HepG2 (cell line): Measurements from ENCODE around the gene ADAR. TPM values are rescaled to one million over a fixed set of nuclear protein-coding genes. Genes with fewer than 3 reads are reported as not detected.

Source experiments
- ARID5B ChIP-seq: IDR thresholded peaks from 2 replicates; pipeline ENCODE4 v1.4.0; 2020; ENCODE audit warnings: mild to moderate bottlenecking, missing genetic modification reagents
- EHMT2 ChIP-seq: fragments of 200-600 bp; sonication (generic); IDR thresholded peaks from 2 replicates; pipeline ENCODE4 v1.7.0; 2017; ENCODE audit warnings: antibody characterized with exemption, low read depth, low read length, borderline replicate concordance
- FLYWCH1 ChIP-seq: sonication (generic); formaldehyde crosslinking; IDR thresholded peaks from 2 replicates; pipeline ENCODE4 v1.8.1; 2023; ENCODE audit warnings: mild to moderate bottlenecking, missing genetic modification reagents
- HIVEP1 ChIP-seq: sonication (generic); formaldehyde crosslinking; IDR thresholded peaks from 2 replicates; pipeline ENCODE4 v1.4.0; 2020; ENCODE audit warnings: mild to moderate bottlenecking, missing genetic modification reagents
- JDP2 ChIP-seq: sonication (generic); formaldehyde crosslinking; IDR thresholded peaks from 2 replicates; pipeline ENCODE4 v1.8.1; 2022; ENCODE audit warnings: missing genetic modification reagents, borderline replicate concordance
- SOX6 ChIP-seq, 2 experiments: fragments of 450-650 bp in 1 of 2; sonication (generic) in 1 of 2; formaldehyde crosslinking in 1 of 2; IDR thresholded peaks; 2 replicates each; pipeline versions ENCODE4 v1.4.0 to v1.6.1; 2017 to 2020; ENCODE audit warnings: antibody characterized with exemption in 1 of 2, mild to moderate bottlenecking in 1 of 2, missing genetic modification reagents in 1 of 2
- ZIK1 ChIP-seq: sonication (generic); formaldehyde crosslinking; IDR thresholded peaks from 2 replicates; pipeline ENCODE4 v1.5.0; 2020; ENCODE audit warnings: mild to moderate bottlenecking, low read depth, missing genetic modification reagents, borderline replicate concordance
- ZNF251 ChIP-seq: sonication (generic); formaldehyde crosslinking; IDR thresholded peaks from 2 replicates; pipeline ENCODE4 v1.9.0; 2021; ENCODE audit warnings: mild to moderate bottlenecking, missing genetic modification reagents
- ZNF3 ChIP-seq: IDR thresholded peaks from 2 replicates; pipeline ENCODE4 v1.7.0; 2017; ENCODE audit warnings: inconsistent platforms
- ZNF772 ChIP-seq: sonication (generic); formaldehyde crosslinking; IDR thresholded peaks from 2 replicates; pipeline ENCODE4 v1.5.0; 2020; ENCODE audit warnings: mild to moderate bottlenecking, missing genetic modification reagents
- ZNF773 ChIP-seq: sonication (generic); formaldehyde crosslinking; IDR thresholded peaks from 2 replicates; pipeline ENCODE4 v1.4.0; 2020; ENCODE audit warnings: missing genetic modification reagents, borderline replicate concordance
- ZNF780A ChIP-seq: sonication (generic); formaldehyde crosslinking; IDR thresholded peaks from 2 replicates; pipeline ENCODE4 v1.8.0; 2022; ENCODE audit warnings: mild to moderate bottlenecking, missing genetic modification reagents, moderate library complexity
- ZSCAN20 ChIP-seq: sonication (generic); formaldehyde crosslinking; IDR thresholded peaks from 2 replicates; pipeline ENCODE4 v1.4.0; 2020; ENCODE audit warnings: missing genetic modification reagents, mild to moderate bottlenecking, borderline replicate concordance
- ZUFSP ChIP-seq: sonication (generic); formaldehyde crosslinking; IDR thresholded peaks from 2 replicates; pipeline ENCODE4 v1.9.0; 2021; ENCODE audit warnings: missing genetic modification reagents, mild to moderate bottlenecking, borderline replicate concordance
- polyA plus RNA-seq, 8 experiments: library from polyadenylated mRNA; depleted of rRNA in 3 of 8; stranded (reverse) in 7 of 8; unstranded in 1 of 8; fragments of >200 nt; fragmentation: Illumina TruSeq in 4 of 8; extraction: Trizol in 4 of 8; gene quantifications; 2 replicates each; pipeline versions ENCODE4 v1.2.1 to v1.2.3, GENCODE V29; 2011 to 2016; ENCODE audit warnings: low read depth in 4 of 8, missing spikeins in 1 of 8, mixed read lengths in 1 of 8; ENCODE audit not compliant: insufficient read depth in 1 of 8
- total RNA-seq, 5 experiments: library from RNA; depleted of rRNA; stranded (reverse); fragments of >200 nt; fragmentation: Illumina TruSeq; extraction: Trizol; gene quantifications; 2 replicates each; pipeline ENCODE4 v1.2.3, GENCODE V29; 2016; ENCODE audit warnings: low read depth in 1 of 5
- TF ChIP-seq, protein P1 (sequence below): IDR thresholded peaks from 2 replicates; pipeline ENCODE4 v1.6.1; 2012; ENCODE audit warnings: low read length, improper control_type of control experiment
- TF ChIP-seq, protein P2 (sequence below): sonication (generic); formaldehyde crosslinking; IDR thresholded peaks from 2 replicates; pipeline ENCODE4 v1.5.0; 2020; ENCODE audit warnings: mild to moderate bottlenecking, missing genetic modification reagents

The ADAR gene
- total and polyA plus RNA-seq, 2 of the 13 experiments (the other 11 are each of a cell fraction or from before 2014, with no cell fraction given): 70.8 to 86.2 TPM

DNA sequence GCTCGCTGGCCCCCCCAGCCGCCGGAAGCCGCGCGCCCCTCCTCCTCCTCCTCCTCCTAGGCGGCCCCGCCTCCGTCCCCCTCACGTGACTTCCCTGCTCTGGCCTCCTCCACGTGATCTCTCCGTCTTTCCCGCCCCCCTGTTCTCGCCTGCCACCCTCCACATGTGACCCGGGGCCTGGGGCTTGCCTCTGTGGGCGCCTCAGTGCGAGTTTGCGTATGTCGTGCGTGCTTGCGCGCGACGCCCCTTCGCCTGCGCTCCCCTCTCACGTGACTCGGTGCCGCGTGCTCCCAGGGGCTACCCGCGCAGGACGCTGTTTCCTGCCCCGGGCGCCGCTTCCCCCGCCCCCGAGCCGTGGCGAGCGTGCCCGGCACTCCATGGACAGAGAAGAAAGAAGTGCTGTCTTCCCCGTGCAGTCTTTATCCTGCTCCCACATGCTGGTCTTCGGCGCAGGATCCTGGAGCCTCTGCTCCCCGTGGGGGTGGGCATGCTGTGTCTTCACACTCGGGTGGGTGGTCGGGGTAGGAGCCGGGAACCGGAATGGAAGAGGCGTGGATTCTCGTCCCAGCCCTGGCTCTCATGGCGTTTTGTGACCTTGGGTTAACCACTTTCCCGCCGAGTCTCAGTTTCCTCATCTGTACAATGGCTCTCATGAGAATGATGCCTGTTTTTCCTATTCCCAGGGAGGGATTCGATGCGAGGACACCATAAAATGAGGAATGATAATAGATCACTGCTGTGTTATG, 49.1 kb downstream of the ADAR start (continued):
- TF ChIP-seq ZUFSP (CRISPR knock-in tag): no peak
- no peak; the same call in 1 of the 2 replicates for TF ChIP-seq EHMT2
- peak; percentile 99 for TF ChIP-seq ZNF772 (CRISPR knock-in tag)
- peak; percentile 99; the same call in 1 of the 2 replicates for TF ChIP-seq HIVEP1
- TF ChIP-seq JDP2 (CRISPR knock-in tag): peak; percentile 92
- TF ChIP-seq, protein P1, sequence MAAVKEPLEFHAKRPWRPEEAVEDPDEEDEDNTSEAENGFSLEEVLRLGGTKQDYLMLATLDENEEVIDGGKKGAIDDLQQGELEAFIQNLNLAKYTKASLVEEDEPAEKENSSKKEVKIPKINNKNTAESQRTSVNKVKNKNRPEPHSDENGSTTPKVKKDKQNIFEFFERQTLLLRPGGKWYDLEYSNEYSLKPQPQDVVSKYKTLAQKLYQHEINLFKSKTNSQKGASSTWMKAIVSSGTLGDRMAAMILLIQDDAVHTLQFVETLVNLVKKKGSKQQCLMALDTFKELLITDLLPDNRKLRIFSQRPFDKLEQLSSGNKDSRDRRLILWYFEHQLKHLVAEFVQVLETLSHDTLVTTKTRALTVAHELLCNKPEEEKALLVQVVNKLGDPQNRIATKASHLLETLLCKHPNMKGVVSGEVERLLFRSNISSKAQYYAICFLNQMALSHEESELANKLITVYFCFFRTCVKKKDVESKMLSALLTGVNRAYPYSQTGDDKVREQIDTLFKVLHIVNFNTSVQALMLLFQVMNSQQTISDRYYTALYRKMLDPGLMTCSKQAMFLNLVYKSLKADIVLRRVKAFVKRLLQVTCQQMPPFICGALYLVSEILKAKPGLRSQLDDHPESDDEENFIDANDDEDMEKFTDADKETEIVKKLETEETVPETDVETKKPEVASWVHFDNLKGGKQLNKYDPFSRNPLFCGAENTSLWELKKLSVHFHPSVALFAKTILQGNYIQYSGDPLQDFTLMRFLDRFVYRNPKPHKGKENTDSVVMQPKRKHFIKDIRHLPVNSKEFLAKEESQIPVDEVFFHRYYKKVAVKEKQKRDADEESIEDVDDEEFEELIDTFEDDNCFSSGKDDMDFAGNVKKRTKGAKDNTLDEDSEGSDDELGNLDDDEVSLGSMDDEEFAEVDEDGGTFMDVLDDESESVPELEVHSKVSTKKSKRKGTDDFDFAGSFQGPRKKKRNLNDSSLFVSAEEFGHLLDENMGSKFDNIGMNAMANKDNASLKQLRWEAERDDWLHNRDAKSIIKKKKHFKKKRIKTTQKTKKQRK: no peak
- TF ChIP-seq, protein P2, sequence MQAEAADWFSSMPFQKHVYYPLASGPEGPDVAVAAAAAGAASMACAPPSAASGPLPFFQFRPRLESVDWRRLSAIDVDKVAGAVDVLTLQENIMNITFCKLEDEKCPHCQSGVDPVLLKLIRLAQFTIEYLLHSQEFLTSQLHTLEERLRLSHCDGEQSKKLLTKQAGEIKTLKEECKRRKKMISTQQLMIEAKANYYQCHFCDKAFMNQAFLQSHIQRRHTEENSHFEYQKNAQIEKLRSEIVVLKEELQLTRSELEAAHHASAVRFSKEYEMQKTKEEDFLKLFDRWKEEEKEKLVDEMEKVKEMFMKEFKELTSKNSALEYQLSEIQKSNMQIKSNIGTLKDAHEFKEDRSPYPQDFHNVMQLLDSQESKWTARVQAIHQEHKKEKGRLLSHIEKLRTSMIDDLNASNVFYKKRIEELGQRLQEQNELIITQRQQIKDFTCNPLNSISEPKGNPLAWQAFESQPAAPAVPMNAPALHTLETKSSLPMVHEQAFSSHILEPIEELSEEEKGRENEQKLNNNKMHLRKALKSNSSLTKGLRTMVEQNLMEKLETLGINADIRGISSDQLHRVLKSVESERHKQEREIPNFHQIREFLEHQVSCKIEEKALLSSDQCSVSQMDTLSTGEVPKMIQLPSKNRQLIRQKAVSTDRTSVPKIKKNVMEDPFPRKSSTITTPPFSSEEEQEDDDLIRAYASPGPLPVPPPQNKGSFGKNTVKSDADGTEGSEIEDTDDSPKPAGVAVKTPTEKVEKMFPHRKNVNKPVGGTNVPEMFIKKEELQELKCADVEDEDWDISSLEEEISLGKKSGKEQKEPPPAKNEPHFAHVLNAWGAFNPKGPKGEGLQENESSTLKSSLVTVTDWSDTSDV (CRISPR knock-in tag): 0 out of 2 replicates have a peak, but pooled peaks have one; percentile 83
- TF ChIP-seq ZNF780A (CRISPR knock-in tag): peak; percentile 99
- no peak for TF ChIP-seq SOX6 (IDR thresholded peaks at IDR 0.05)
- peak; percentile 80 for TF ChIP-seq SOX6 (CRISPR knock-in tag; IDR thresholded peaks at IDR 0.05)
- TF ChIP-seq ZNF3: no peak; the same call in none of the 2 replicates
- peak; percentile 94; the same call in 1 of the 2 replicates for TF ChIP-seq ZSCAN20
- TF ChIP-seq ZNF773: peak; percentile 94
- peak; percentile 97 for TF ChIP-seq FLYWCH1 (CRISPR knock-in tag)
- TF ChIP-seq ZNF251 (CRISPR knock-in tag): peak; percentile 95
- TF ChIP-seq ARID5B (CRISPR knock-in tag): peak; percentile 72
- peak; percentile 100 for TF ChIP-seq ZIK1
